Nephron (organoid): ENCODE results near the gene SMCR8.

Experiments used
- H3K27ac Mint-ChIP-seq, 3 experiments: 2 replicates each; pipeline ENCODE4 v1.8.0; 2020; ENCODE audit warnings: mixed read lengths in 3 of 3, mild to moderate bottlenecking in 2 of 3, moderate library complexity in 1 of 3
- H3K27me3 Mint-ChIP-seq: 2 replicates; pipeline ENCODE4 v1.8.0; 2021; ENCODE audit warnings: low read depth, mild to moderate bottlenecking, moderate library complexity, mixed read lengths
- H3K36me3 Mint-ChIP-seq: 2 replicates; pipeline ENCODE4 v1.8.0; 2020; ENCODE audit warnings: low read depth, mixed read lengths
- H3K4me1 Mint-ChIP-seq: 2 replicates; pipeline ENCODE4 v1.8.0; 2020; ENCODE audit warnings: mixed read lengths
- H3K4me3 Mint-ChIP-seq, 3 experiments: 2 replicates each; pipeline ENCODE4 v1.8.0; 2020; ENCODE audit warnings: mild to moderate bottlenecking in 3 of 3, mixed read lengths in 3 of 3, moderate library complexity in 2 of 3
- H3K9me3 Mint-ChIP-seq: 2 replicates; pipeline ENCODE4 v1.8.0; 2020; ENCODE audit warnings: mixed read lengths
- CTCF ChIP-seq, 3 experiments: fragments of 200-600 bp; sonication (generic); IDR thresholded peaks; one replicate each; pipeline ENCODE4 v1.5.0; 2021; ENCODE audit warnings: antibody characterized with exemption in 3 of 3; ENCODE audit not compliant: unreplicated experiment in 3 of 3

SMCR8 gene

DNA sequence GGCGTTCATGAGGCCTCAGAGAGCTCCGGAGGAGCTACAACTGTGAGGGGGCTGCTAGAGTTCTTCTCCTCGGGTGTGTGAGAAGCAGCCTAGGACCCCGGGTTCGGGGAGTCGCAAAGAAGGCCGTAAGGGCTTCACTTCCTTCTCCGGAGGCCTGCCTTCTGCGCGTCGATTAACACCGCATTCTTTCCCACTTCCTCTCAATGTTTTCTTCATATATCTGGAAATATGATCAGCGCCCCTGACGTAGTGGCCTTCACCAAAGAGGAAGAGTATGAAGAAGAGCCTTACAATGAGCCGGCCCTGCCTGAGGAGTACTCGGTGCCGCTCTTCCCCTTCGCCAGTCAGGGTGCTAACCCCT, 449 bp downstream of the SMCR8 start:
- no peaks in the 10 kb centered on the region for H3K9me3 Mint-ChIP-seq
- H3K36me3 Mint-ChIP-seq = peaks cover 49% of the 10 kb centered on the region
- H3K4me1 Mint-ChIP-seq = peaks cover 72% of the 10 kb centered on the region
- no peak for TF ChIP-seq CTCF (IDR thresholded peaks at IDR 0.05; ENCODE audit: unreplicated experiment in 3 of 3)
- peak overlapping the region; percentile 88 to 89 (median 88) for H3K4me3 Mint-ChIP-seq
- H3K27me3 Mint-ChIP-seq = peaks cover 6% of the 10 kb centered on the region
- peak overlapping the region; percentile 78 to 94 (median 82) for H3K27ac Mint-ChIP-seq

DNA sequence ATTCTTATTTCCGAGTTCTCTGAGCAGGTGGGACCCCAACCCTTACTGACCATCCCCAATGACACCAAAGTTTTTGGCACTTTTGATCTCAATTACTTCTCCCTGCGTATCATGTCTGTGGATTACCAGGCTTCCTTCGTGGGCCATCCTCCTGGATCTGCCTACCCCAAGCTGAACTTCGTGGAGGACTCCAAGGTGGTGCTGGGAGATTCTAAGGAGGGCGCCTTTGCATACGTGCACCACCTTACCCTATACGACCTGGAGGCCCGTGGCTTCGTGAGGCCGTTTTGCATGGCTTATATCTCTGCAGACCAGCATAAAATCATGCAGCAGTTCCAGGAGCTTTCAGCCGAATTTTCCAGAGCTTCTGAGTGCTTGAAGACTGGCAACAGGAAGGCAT, 868 bp downstream of the SMCR8 start:
- Mint-ChIP-seq H3K27ac (peak overlapping the region; percentile 45 to 94 (median 82)), H3K27me3 (peaks cover 6% of the 10 kb centered on the region), H3K4me3 (peak overlapping the region; percentile 88 to 89 (median 88)), H3K9me3 (no peaks in the 10 kb centered on the region), H3K4me1 (peaks cover 72% of the 10 kb centered on the region), H3K36me3 (peaks cover 46% of the 10 kb centered on the region)
- no peak for TF ChIP-seq CTCF (IDR thresholded peaks at IDR 0.05; ENCODE audit: unreplicated experiment in 3 of 3)

DNA sequence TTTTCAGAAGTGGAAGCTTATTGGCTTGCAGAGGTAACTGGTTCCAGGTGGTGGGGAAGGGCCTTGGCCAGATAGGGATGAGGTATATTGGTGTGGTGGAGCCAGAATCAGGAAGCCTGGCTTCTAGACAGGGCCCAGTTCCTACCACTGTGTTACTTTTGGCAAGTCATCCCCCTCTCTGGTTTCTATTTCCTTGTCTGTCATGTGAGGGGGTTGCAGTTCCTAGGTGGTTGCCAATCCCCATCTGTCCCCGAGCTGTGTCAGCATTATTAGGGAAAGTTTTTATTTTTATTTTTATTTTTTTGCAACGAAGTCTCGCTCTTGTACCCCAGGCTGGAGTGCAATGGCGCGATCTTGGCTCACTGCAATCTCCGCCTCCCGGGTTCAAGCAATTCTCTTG, 3.0 kb downstream of the SMCR8 start:
- no peak for TF ChIP-seq CTCF (IDR thresholded peaks at IDR 0.05; ENCODE audit: unreplicated experiment in 3 of 3)
- peak overlapping the region; percentile 59 to 76 (median 59) for H3K4me3 Mint-ChIP-seq
- no peaks in the 10 kb centered on the region for H3K9me3 Mint-ChIP-seq
- H3K36me3 Mint-ChIP-seq = peaks cover 38% of the 10 kb centered on the region
- peak overlapping the region in 2 of 3 experiments; percentile 41 to 55 for H3K27ac Mint-ChIP-seq
- H3K4me1 Mint-ChIP-seq = peaks cover 56% of the 10 kb centered on the region
- H3K27me3 Mint-ChIP-seq = peaks cover 6% of the 10 kb centered on the region

GRCh38 chr17:18318771-18319450, 3.8 kb downstream of the SMCR8 start:
- Mint-ChIP-seq H3K36me3 (peaks cover 42% of the 10 kb centered on the region), H3K4me3 (peak overlapping the region; percentile 24 to 80 (median 79)), H3K27me3 (peaks cover 6% of the 10 kb centered on the region), H3K27ac (no peak overlapping the region), H3K9me3 (no peaks in the 10 kb centered on the region), H3K4me1 (peaks cover 48% of the 10 kb centered on the region)
- no peak for TF ChIP-seq CTCF (IDR thresholded peaks at IDR 0.05; ENCODE audit: unreplicated experiment in 3 of 3)

GRCh38 chr17:18319604-18320256, 4.6 kb downstream of the SMCR8 start:
- H3K36me3 Mint-ChIP-seq = peaks cover 49% of the 10 kb centered on the region
- H3K9me3 Mint-ChIP-seq = no peaks in the 10 kb centered on the region
- H3K27me3 Mint-ChIP-seq = peaks cover 6% of the 10 kb centered on the region
- H3K4me1 Mint-ChIP-seq = peaks cover 43% of the 10 kb centered on the region
- peak overlapping the region in 1 of 3 experiments; percentile 25 for H3K27ac Mint-ChIP-seq
- TF ChIP-seq CTCF (IDR thresholded peaks at IDR 0.05; ENCODE audit: unreplicated experiment in 3 of 3) = peak; percentile 41 to 64 (median 56)
- peak overlapping the region; percentile 73 to 80 (median 79) for H3K4me3 Mint-ChIP-seq
